ENCODE measurements around the gene ALPK1.

The ALPK1 gene

GRCh38 chr4:112421911-112422310, 124.7 kb downstream of the ALPK1 start:
- no peaks in the 10 kb centered on the region for H3K27me3 ChIP-seq (replicated peaks; ENCODE audit: insufficient read depth, low read length)
- H3K9me3 ChIP-seq (replicated peaks; ENCODE audit: insufficient read depth, low read length) = no peaks in the 10 kb centered on the region
- DNase-seq = no peak
- TF ChIP-seq EZH2 (optimal IDR thresholded peaks at IDR 0.05; ENCODE audit: low read depth, low read length) (no peak), EZH2phosphoT487 (IDR thresholded peaks at IDR 0.05; ENCODE audit: low read length) (no peak), CTCF (IDR thresholded peaks at IDR 0.05; ENCODE audit: low read length) (no peak)
- no peak overlapping the region for H3K4me3 ChIP-seq (ENCODE audit: low read length)
- H2AFZ ChIP-seq (ENCODE audit: low read length) = no peak overlapping the region
- no peaks in the 10 kb centered on the region for H4K20me1 ChIP-seq (ENCODE audit: insufficient read depth, low read length)
- no peaks in the 10 kb centered on the region for H3K9me2 ChIP-seq (replicated peaks; ENCODE audit: insufficient read depth, low read length)
- H3K4me1 ChIP-seq (ENCODE audit: low read length) = no peaks in the 10 kb centered on the region
- H3K27ac ChIP-seq (ENCODE audit: low read length) = no peak overlapping the region
- no peaks in the 10 kb centered on the region for H3F3A ChIP-seq (ENCODE audit: insufficient read depth, low read length)
- H3K4me2 ChIP-seq (ENCODE audit: low read depth, low read length) = no peak overlapping the region
- H3K79me2 ChIP-seq (ENCODE audit: low read length) = no peaks in the 10 kb centered on the region
- H3K9ac ChIP-seq (ENCODE audit: low read length) = no peak overlapping the region
- no peaks in the 10 kb centered on the region for H3K36me3 ChIP-seq (replicated peaks; ENCODE audit: insufficient read depth, low read length)

DNA sequence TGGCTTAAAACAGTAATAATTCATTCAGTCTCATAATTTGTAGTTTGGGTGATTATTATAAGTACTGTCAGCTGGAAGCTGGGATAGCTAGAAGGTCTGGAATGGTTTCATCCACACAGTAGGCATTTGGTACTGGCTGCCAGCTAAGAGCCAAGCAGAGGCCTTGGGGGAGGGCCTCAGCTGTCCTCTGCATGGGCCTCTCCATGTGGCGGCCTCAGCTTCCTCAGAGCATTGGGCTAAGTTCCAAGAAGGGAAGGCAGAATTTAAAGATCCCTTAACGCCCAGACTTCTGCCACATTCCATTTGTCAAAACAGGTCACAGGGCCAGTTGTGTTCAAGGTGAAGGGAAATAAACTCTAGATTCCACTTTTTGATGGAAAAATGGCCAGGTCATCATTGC, 125.5 kb downstream of the ALPK1 start:
- H3K27ac ChIP-seq (ENCODE audit: low read length) = no peak overlapping the region
- no peaks in the 10 kb centered on the region for H3F3A ChIP-seq (ENCODE audit: insufficient read depth, low read length)
- no peak overlapping the region for H3K4me3 ChIP-seq (ENCODE audit: low read length)
- H3K27me3 ChIP-seq (replicated peaks; ENCODE audit: insufficient read depth, low read length) = no peaks in the 10 kb centered on the region
- no peaks in the 10 kb centered on the region for H3K4me1 ChIP-seq (ENCODE audit: low read length)
- no peak for DNase-seq
- H3K9me2 ChIP-seq (replicated peaks; ENCODE audit: insufficient read depth, low read length) = no peaks in the 10 kb centered on the region
- H3K9me3 ChIP-seq (replicated peaks; ENCODE audit: insufficient read depth, low read length) = no peaks in the 10 kb centered on the region
- no peaks in the 10 kb centered on the region for H3K79me2 ChIP-seq (ENCODE audit: low read length)
- TF ChIP-seq EZH2 (optimal IDR thresholded peaks at IDR 0.05; ENCODE audit: low read depth, low read length) = no peak
- no peak for TF ChIP-seq CTCF (IDR thresholded peaks at IDR 0.05; ENCODE audit: low read length)
- no peak for TF ChIP-seq EZH2phosphoT487 (IDR thresholded peaks at IDR 0.05; ENCODE audit: low read length)
- no peaks in the 10 kb centered on the region for H4K20me1 ChIP-seq (ENCODE audit: insufficient read depth, low read length)
- no peaks in the 10 kb centered on the region for H3K36me3 ChIP-seq (replicated peaks; ENCODE audit: insufficient read depth, low read length)
- no peak overlapping the region for H2AFZ ChIP-seq (ENCODE audit: low read length)
- H3K9ac ChIP-seq (ENCODE audit: low read length) = no peak overlapping the region
- no peak overlapping the region for H3K4me2 ChIP-seq (ENCODE audit: low read depth, low read length)

GRCh38 chr4:112423591-112423990, 126.4 kb downstream of the ALPK1 start:
- H3K9me2 ChIP-seq (replicated peaks; ENCODE audit: insufficient read depth, low read length) = no peaks in the 10 kb centered on the region

More at GRCh38 chr4:112423591-112423990, 126.4 kb downstream of the ALPK1 start:
- Histone ChIP-seq H3K9ac (ENCODE audit: low read length) (no peak overlapping the region), H2AFZ (ENCODE audit: low read length) (no peak overlapping the region), H3K27me3 (replicated peaks; ENCODE audit: insufficient read depth, low read length) (no peaks in the 10 kb centered on the region), H3K79me2 (ENCODE audit: low read length) (no peaks in the 10 kb centered on the region), H3K36me3 (replicated peaks; ENCODE audit: insufficient read depth, low read length) (no peaks in the 10 kb centered on the region), H3F3A (ENCODE audit: insufficient read depth, low read length) (no peaks in the 10 kb centered on the region), H3K4me3 (ENCODE audit: low read length) (no peak overlapping the region), H3K4me2 (ENCODE audit: low read depth, low read length) (no peak overlapping the region), H3K9me3 (replicated peaks; ENCODE audit: insufficient read depth, low read length) (no peaks in the 10 kb centered on the region), H4K20me1 (ENCODE audit: insufficient read depth, low read length) (no peaks in the 10 kb centered on the region), H3K27ac (ENCODE audit: low read length) (no peak overlapping the region), H3K4me1 (ENCODE audit: low read length) (no peaks in the 10 kb centered on the region)
- TF ChIP-seq EZH2phosphoT487 (IDR thresholded peaks at IDR 0.05; ENCODE audit: low read length) (no peak), CTCF (IDR thresholded peaks at IDR 0.05; ENCODE audit: low read length) (no peak), EZH2 (optimal IDR thresholded peaks at IDR 0.05; ENCODE audit: low read depth, low read length) (no peak)
- no peak for DNase-seq
